HL-60 (cell line): ENCODE data around the gene GALNT17.

ENCODE experiments used
- POLR2AphosphoS5 ChIP-seq: IDR thresholded peaks from 2 replicates; pipeline ENCODE4 v1.6.1; 2012; ENCODE audit warnings: low read depth
- TF ChIP-seq, protein P1 (sequence below): IDR thresholded peaks from one replicate; pipeline ENCODE4 v1.5.1; 2011; ENCODE audit warnings: low read length, control low read depth, inconsistent platforms; ENCODE audit not compliant: insufficient read depth
- TF ChIP-seq, protein P2 (sequence below): IDR thresholded peaks from 2 replicates; pipeline ENCODE4 v1.6.1; 2012; ENCODE audit warnings: low read depth; ENCODE audit not compliant: insufficient replicate concordance

DNA sequence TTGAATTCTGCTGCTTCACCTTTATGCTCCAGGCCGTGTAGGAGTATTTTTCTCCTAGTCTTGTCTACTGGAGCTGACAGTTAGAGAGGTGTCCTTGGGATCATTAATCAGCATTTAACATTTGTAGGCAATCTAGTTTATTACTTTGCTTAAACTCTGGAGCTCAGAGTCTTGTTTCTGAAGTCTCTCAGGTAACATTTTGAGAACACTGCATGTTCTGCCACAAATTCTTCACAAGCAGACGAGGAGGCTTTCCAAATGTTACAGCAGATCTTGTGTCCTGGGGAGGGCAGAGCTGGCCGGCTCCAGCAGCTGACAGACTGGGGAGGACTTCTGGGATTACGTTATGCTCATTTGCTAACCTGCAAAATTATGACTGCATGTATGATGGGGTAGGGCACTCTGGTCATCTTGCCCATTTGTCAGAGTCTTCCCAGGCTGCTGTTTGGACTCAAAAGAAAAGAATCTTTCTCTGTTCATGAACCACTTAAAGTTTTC, 50.5 kb downstream of the GALNT17 start:
- TF ChIP-seq, protein P1, sequence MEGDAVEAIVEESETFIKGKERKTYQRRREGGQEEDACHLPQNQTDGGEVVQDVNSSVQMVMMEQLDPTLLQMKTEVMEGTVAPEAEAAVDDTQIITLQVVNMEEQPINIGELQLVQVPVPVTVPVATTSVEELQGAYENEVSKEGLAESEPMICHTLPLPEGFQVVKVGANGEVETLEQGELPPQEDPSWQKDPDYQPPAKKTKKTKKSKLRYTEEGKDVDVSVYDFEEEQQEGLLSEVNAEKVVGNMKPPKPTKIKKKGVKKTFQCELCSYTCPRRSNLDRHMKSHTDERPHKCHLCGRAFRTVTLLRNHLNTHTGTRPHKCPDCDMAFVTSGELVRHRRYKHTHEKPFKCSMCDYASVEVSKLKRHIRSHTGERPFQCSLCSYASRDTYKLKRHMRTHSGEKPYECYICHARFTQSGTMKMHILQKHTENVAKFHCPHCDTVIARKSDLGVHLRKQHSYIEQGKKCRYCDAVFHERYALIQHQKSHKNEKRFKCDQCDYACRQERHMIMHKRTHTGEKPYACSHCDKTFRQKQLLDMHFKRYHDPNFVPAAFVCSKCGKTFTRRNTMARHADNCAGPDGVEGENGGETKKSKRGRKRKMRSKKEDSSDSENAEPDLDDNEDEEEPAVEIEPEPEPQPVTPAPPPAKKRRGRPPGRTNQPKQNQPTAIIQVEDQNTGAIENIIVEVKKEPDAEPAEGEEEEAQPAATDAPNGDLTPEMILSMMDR, result no peak
- TF ChIP-seq, protein P2, sequence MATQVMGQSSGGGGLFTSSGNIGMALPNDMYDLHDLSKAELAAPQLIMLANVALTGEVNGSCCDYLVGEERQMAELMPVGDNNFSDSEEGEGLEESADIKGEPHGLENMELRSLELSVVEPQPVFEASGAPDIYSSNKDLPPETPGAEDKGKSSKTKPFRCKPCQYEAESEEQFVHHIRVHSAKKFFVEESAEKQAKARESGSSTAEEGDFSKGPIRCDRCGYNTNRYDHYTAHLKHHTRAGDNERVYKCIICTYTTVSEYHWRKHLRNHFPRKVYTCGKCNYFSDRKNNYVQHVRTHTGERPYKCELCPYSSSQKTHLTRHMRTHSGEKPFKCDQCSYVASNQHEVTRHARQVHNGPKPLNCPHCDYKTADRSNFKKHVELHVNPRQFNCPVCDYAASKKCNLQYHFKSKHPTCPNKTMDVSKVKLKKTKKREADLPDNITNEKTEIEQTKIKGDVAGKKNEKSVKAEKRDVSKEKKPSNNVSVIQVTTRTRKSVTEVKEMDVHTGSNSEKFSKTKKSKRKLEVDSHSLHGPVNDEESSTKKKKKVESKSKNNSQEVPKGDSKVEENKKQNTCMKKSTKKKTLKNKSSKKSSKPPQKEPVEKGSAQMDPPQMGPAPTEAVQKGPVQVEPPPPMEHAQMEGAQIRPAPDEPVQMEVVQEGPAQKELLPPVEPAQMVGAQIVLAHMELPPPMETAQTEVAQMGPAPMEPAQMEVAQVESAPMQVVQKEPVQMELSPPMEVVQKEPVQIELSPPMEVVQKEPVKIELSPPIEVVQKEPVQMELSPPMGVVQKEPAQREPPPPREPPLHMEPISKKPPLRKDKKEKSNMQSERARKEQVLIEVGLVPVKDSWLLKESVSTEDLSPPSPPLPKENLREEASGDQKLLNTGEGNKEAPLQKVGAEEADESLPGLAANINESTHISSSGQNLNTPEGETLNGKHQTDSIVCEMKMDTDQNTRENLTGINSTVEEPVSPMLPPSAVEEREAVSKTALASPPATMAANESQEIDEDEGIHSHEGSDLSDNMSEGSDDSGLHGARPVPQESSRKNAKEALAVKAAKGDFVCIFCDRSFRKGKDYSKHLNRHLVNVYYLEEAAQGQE, result no peak
- TF ChIP-seq POLR2AphosphoS5, result no peak
